Fibroblast of mammary gland (primary cell): ENCODE results near the gene RASAL2.
A peak's percentile ranks its signal among the peaks of the same experiment; 100 is the strongest.

Experiments
- DNase-seq: peaks from one replicate; pipeline ENCODE4 v3.0.0-alpha.2; 2010; ENCODE audit warnings: low read depth
- H3K4me3 ChIP-seq: 2 replicates; pipeline ENCODE4 v1.5.1; 2011; ENCODE audit warnings: low read depth, mild to moderate bottlenecking, low read length, moderate library complexity; ENCODE audit not compliant: control insufficient read depth
- TF ChIP-seq, protein P1 (sequence below): conservative IDR thresholded peaks from 2 replicates; pipeline ENCODE4 v1.5.1; 2011; ENCODE audit warnings: low read depth, low read length, inconsistent platforms; ENCODE audit not compliant: control insufficient read depth, insufficient read depth

RASAL2 gene

GRCh38 chr1:178093951-178094738 is at the start of gene RASAL2:
RASAL2 (plus strand) TSS chr1:178094104; CDS start chr1:178094493, 389 bp downstream.
- peak within 1 kb of the TSS; percentile 89 for H3K4me3 ChIP-seq
- peak; percentile 46 for DNase-seq
- TF ChIP-seq, protein P1, sequence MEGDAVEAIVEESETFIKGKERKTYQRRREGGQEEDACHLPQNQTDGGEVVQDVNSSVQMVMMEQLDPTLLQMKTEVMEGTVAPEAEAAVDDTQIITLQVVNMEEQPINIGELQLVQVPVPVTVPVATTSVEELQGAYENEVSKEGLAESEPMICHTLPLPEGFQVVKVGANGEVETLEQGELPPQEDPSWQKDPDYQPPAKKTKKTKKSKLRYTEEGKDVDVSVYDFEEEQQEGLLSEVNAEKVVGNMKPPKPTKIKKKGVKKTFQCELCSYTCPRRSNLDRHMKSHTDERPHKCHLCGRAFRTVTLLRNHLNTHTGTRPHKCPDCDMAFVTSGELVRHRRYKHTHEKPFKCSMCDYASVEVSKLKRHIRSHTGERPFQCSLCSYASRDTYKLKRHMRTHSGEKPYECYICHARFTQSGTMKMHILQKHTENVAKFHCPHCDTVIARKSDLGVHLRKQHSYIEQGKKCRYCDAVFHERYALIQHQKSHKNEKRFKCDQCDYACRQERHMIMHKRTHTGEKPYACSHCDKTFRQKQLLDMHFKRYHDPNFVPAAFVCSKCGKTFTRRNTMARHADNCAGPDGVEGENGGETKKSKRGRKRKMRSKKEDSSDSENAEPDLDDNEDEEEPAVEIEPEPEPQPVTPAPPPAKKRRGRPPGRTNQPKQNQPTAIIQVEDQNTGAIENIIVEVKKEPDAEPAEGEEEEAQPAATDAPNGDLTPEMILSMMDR = peak; percentile 17

- TF ChIP-seq, protein P1 = no peak
- no peak for DNase-seq
- no peak overlapping the region for H3K4me3 ChIP-seq
These were observed 47.2 kb upstream of the RASAL2 start for GRCh38 chr1:178046591-178047270.

DNA sequence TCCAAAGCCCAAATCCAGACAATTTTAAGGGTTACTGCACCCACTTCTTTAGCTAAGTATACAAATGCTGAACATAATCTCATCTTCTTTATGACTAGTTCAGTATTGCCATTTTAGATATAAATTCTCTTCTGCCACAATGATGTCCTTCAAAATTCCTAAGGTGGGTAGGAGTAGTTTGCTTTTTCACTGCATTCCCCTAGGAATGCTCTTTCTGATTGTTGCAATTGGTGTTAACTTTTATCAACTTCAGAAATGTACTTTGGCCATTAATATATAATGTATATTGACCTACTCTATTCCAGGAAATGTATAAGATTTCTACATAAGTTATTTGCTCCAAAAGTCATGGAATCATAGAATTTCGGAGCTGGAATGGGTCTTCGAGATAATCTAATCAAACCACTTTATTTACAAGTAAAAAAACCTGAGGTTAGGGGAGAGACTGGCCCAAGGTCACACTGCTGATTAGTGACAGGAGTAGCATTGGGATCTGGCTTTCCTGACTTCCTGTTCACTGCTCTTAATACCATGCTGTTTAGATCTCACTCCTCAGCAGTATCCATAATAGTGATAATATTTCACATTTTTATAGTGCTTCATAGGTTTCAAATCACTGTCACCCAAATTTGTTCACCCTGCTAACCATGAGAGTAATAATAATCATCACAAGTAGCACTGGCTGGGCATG is 46.4 kb upstream of the RASAL2 start:
- DNase-seq = no peak
- TF ChIP-seq, protein P1 = no peak
- no peak overlapping the region for H3K4me3 ChIP-seq

- DNase-seq = peak; percentile 33
- TF ChIP-seq, protein P1 = no peak
- no peak overlapping the region for H3K4me3 ChIP-seq
These were observed 45.5 kb upstream of the RASAL2 start for GRCh38 chr1:178048426-178048825.

DNA sequence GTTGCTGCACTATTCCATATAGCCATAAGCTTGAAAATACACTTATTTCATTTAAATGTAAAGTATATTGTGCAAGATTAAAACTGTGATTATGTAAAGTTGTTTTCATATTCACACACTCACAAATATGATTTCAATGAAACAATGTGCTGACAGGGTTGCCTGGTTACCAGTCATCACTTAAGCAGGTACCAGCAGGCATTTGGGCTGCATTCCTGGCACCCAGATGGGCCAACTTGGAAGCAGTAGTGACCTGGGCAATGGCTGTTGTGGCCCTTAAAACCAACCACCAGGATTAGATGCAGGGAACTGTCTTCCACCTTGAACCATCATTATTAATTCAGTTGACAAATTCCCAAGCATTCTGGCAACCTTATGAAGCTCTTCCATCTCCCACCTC is 45.0 kb upstream of the RASAL2 start:
- DNase-seq = no peak
- H3K4me3 ChIP-seq = no peak overlapping the region
- TF ChIP-seq, protein P1 = no peak

- no peak for DNase-seq
- no peak overlapping the region for H3K4me3 ChIP-seq
- TF ChIP-seq, protein P1 = no peak
These were observed 43.8 kb upstream of the RASAL2 start for GRCh38 chr1:178050084-178050483.
